Effector memory CD4-positive, alpha-beta T cell (primary cell): Measurements from ENCODE around the gene C14orf93.

ENCODE experiments used
- DNase-seq, 3 donors: peaks; one replicate each; pipeline ENCODE4 v3.0.0-alpha.2; 2020
- H3K27ac ChIP-seq: 2 replicates; pipeline ENCODE4 v1.7.0; 2013; ENCODE audit warnings: mild to moderate bottlenecking, low read length, moderate library complexity; ENCODE audit not compliant: insufficient read depth, poor library complexity, severe bottlenecking
- H3K27me3 ChIP-seq: replicated peaks from 2 replicates; pipeline ENCODE4 v1.7.0; 2013; ENCODE audit warnings: mild to moderate bottlenecking, low read length; ENCODE audit not compliant: insufficient read depth, control insufficient read depth, poor library complexity, severe bottlenecking
- H3K36me3 ChIP-seq: 2 replicates; pipeline ENCODE4 v1.7.0; 2013; ENCODE audit warnings: mild to moderate bottlenecking, low read length, moderate library complexity; ENCODE audit not compliant: control insufficient read depth, insufficient read depth
- H3K4me1 ChIP-seq: 2 replicates; pipeline ENCODE4 v1.7.0; 2013; ENCODE audit warnings: low read length, mild to moderate bottlenecking; ENCODE audit not compliant: control insufficient read depth, insufficient read depth, poor library complexity, severe bottlenecking
- H3K4me3 ChIP-seq: 2 replicates; pipeline ENCODE4 v1.7.0; 2013; ENCODE audit warnings: low read length, low read depth, mild to moderate bottlenecking; ENCODE audit not compliant: insufficient read depth, poor library complexity, severe bottlenecking
- H3K9me3 ChIP-seq: 2 replicates; pipeline ENCODE4 v1.7.0; 2013; ENCODE audit warnings: mild to moderate bottlenecking, low read length, moderate library complexity; ENCODE audit not compliant: control insufficient read depth

C14orf93 gene

DNA sequence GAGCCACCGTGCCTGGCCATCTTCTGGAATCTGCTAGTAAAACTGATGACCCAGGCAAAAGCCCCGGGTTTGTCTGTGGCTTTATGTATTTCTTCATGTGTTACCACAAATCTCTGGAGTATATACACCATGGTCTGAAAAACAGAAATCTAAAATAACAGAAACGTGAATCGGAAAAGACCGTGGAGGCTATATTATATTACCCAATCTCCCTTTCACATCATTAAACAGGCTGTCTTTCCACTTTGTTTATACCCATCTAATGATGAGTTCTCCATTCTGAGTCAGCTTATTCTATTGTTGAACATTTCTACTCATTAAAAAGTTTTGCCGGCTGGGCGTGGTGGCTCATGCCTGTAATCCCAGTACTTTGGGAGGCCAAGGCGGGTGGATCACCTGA is 18.1 kb downstream of the C14orf93 start:
- DNase-seq: no peak
- no peaks in the 10 kb centered on the region for H3K4me1 ChIP-seq
- no peak overlapping the region for H3K27ac ChIP-seq
- H3K9me3 ChIP-seq: no peaks in the 10 kb centered on the region
- no peaks in the 10 kb centered on the region for H3K36me3 ChIP-seq
- no peak overlapping the region for H3K4me3 ChIP-seq
- no peaks in the 10 kb centered on the region for H3K27me3 ChIP-seq

DNA sequence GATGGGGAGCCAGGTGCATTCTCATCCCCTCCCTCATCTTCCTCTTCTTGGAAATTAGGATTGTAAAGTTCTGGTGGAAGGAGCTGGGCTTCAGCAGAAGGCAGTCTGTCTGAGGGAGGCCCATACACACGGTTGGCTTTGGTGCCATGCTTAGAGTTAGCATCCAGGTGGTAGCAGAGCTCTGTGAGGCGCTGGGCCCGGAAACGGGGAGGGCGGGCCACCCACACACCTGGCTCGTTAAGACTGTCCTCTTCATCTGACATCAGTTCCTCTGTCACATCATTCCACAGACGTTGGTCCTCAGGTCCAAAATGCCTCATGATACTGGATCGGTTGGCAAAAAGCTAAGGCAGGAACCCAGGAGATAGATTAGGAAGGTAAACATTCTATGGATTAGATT is 22.7 kb downstream of the C14orf93 start:
- no peaks in the 10 kb centered on the region for H3K36me3 ChIP-seq
- DNase-seq: no peak
- no peak overlapping the region for H3K27ac ChIP-seq
- H3K9me3 ChIP-seq: no peaks in the 10 kb centered on the region
- no peaks in the 10 kb centered on the region for H3K27me3 ChIP-seq
- H3K4me1 ChIP-seq: peaks cover 5% of the 10 kb centered on the region
- H3K4me3 ChIP-seq: no peak overlapping the region

DNA sequence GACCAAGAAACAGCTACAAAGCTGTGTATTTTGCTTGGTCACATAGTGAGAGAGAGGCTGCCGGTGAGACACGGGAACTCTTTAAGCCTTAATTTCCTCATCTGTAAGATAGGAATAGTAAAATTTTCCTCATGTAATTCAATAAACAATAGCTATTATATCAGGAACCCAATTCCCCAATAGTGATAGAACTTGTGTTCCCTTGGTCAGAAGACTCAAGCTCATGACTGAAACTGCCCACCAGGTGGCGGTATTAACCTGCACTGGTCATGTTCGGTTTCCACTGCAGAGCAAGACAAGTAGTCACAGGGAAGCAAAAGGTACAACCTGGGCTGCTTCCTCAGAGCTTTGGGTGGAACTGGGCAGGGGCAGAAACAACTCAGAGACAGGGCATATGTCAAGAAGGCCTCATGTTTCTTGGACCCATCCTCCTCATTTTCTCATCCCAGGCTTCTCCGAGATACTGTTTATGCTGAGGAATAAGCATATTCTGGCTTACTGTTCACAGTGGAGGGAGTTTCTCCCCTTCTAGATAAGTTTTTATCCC is 23.4 kb downstream of the C14orf93 start:
- no peak overlapping the region for H3K27ac ChIP-seq
- H3K36me3 ChIP-seq: no peaks in the 10 kb centered on the region
- peak; percentile 70 to 79 (median 71) for DNase-seq
- H3K9me3 ChIP-seq: no peaks in the 10 kb centered on the region
- no peaks in the 10 kb centered on the region for H3K27me3 ChIP-seq
- peaks cover 12% of the 10 kb centered on the region for H3K4me1 ChIP-seq
- H3K4me3 ChIP-seq: no peak overlapping the region

DNA sequence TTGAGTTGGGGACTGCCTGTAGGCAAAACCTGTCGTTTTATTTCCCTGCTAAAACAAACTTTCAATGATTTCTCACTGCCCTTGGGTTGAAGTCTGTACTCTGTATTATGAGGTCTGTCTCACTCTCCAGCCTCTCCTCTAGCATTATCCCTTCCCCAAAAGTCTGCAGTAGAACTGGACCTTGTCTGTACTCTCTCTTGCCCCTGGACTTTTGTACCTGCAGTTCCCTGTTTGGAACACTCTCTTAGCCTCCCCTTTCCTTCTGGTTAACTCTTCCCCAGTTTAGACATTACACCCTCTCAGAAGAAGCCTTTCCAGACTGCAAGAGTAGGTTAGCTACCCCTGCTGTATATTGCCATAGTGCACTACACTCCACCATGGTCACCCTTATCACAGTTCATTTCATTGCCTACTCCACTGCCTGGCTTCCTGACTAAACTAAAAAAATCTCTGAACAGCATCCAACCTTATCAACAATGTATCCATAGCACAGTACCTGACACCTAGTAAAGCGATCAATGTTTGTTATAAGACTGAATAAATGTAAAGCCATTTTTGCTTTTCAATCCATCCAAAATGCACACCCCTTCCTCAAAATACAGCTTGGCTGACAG is 23.9 kb downstream of the C14orf93 start:
- no peak for DNase-seq
- H3K9me3 ChIP-seq: no peaks in the 10 kb centered on the region
- H3K4me3 ChIP-seq: no peak overlapping the region
- H3K27me3 ChIP-seq: no peaks in the 10 kb centered on the region
- no peaks in the 10 kb centered on the region for H3K36me3 ChIP-seq
- peaks cover 18% of the 10 kb centered on the region for H3K4me1 ChIP-seq
- H3K27ac ChIP-seq: no peak overlapping the region

DNA sequence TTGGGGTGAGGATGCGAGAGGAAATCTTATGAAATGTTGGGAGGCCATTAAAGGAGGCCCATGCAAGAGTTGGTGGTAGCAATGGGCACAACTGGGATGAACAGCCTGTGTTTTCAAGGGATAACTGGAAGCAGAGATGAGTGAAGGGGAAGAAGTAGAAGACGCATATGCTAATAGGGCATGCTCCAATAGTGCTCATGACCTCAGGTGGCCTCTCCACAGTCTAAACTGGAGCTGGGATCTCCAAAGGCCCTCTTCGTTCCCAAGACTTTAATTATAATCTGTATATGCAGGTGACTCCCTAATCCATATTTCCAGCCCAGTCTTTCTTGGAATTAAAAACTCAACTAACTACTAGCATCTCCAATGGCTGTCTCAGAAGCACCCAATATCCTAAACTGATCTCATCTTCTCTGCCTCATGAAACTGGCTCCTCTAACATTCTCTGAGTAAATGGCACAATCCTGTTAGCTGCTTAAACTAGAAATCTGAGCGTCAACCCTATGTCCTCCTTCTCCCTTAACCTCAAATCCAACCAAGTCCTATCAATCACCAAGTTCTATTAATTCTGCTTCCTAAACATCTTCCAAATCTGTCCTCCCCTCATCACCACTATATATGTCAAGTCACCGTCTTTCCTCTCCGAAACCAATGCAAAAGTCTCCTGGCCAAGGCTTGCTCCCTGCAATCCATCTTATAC is 24.8 kb downstream of the C14orf93 start:
- no peaks in the 10 kb centered on the region for H3K9me3 ChIP-seq

DNA sequence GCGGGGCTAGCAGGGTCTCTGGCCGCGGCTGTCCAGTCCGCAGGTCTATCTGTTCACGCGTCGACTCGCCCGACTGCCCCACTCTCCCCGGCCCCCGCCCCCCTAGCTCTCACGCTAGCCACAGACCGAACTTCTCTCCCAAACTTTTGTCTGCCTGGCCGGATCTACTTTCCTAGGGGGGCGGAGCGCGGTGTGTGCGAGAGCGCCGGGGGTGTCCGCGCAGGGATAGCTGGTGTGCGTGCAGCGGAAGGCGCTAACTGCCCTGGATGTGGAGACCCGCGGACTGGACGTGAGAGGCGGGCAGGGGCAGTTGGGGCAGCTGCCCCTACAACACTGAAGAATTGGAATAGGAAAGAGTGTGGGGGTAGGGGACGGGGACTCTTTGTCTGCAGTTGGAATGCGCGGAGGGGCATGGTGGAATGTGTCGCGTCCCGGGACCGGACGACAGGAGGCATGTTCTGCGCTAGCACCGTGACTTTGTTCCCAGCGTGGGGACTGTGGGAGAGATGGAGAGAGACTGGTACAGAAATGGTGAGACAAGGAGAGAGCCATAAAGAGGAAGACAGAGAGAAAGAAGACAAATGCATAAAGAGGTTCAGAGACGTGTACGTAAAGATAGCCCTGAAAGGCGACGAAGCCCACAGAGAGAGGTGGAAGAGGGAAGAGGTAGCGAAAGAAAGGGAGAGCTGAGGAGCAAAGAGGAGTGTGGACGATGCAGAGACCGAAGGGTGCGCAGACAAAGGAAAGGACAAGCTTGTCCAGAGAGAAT is 27.3 kb downstream of the C14orf93 start, which contains the start of gene AJUBA:
AJUBA (minus strand) TSS at position 75 of the 769 bp plus-strand sequence. CDS start 285 bp downstream, outside the sequence.
- Histone ChIP-seq H3K4me1 (peaks cover 22% of the 10 kb centered on the region), H3K27me3 (no peaks in the 10 kb centered on the region), H3K36me3 (no peaks in the 10 kb centered on the region), H3K9me3 (no peaks in the 10 kb centered on the region), H3K27ac (no peak within 1 kb of the TSS), H3K4me3 (peak within 1 kb of the TSS; percentile 72)
- peak; percentile 25 to 53 (median 48) for DNase-seq

More for the DNA sequence above, 24.8 kb downstream of the C14orf93 start:
- no peak for DNase-seq
- H3K4me1 ChIP-seq: peaks cover 22% of the 10 kb centered on the region
- no peaks in the 10 kb centered on the region for H3K36me3 ChIP-seq
- H3K27me3 ChIP-seq: no peaks in the 10 kb centered on the region
- no peak overlapping the region for H3K4me3 ChIP-seq
- no peak overlapping the region for H3K27ac ChIP-seq

DNA sequence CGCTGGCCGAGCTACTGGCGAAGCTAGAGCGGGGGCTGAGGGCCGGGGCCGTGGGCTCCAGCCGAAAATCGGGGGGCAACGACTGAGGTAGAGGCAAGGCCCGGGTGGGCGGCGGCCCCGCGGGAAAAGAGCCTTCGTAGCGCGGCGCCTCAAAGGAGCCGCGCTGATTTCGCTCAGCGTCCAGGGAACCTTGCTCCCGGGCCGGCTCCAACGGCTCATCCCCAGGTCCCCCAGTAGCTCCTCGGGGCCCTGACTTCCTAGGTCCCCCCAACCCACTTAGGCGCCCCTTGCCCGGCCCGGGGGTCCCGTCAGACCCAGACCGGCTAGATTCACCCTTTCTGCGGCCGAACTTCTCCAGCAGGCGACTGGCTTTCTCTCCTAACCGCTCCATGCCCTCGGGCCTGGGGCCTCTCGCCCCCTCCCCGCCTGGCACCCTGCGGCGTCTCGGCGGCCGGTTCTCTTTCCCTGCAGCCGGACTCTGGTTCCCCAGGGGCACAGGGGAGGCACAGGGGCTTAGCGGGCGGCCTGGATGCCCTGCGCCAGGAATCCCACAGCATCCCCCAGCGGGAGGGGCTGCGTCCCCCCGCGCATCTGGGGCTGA is 28.0 kb downstream of the C14orf93 start:
- DNase-seq: no peak
- peaks cover 22% of the 10 kb centered on the region for H3K4me1 ChIP-seq
- no peak overlapping the region for H3K27ac ChIP-seq
- H3K9me3 ChIP-seq: no peaks in the 10 kb centered on the region
- peak overlapping the region; percentile 72 for H3K4me3 ChIP-seq
- H3K27me3 ChIP-seq: no peaks in the 10 kb centered on the region
- no peaks in the 10 kb centered on the region for H3K36me3 ChIP-seq

DNA sequence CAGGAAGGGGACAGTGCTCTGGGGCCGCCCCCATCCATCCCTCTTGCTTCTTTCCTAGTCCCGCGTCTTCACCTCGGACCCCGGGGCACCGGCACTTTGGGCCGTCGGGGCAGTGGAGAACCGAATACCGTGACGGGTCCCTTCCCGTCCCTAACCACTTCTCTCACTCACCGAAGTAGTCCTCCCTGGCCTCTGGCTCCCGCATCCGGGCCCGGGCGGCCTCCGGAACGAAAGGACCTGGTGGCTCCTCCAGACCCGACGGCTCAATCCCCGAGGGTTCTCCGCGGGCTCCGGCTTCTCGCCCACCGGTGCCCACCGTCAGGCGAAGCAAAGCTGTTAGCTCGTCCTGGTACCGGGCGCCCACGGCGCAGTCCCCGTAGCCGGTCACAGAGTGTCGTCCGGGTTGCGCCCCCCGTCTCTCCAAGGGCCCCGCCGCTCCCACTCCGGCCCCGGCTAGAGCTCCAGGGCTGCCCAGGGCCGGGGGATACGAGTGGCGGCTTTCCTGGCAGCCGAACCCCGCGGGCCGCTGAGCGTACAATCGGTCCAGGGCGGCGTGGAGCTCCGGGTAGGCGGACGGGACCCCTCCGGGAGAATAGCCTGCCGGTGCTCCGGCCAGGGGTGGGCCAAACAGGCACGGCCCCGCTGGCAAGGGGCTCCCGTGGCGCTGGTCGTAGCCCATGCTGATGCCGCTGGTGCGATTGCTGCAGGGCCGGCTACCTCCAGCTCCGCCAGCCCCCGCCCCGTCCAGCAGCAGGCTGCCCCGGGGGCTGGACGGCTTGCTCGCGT is 28.7 kb downstream of the C14orf93 start:
- Histone ChIP-seq H3K27me3 (no peaks in the 10 kb centered on the region), H3K36me3 (no peaks in the 10 kb centered on the region), H3K4me3 (peak overlapping the region; percentile 72), H3K4me1 (peaks cover 22% of the 10 kb centered on the region), H3K9me3 (no peaks in the 10 kb centered on the region), H3K27ac (no peak overlapping the region)
- DNase-seq: no peak

DNA sequence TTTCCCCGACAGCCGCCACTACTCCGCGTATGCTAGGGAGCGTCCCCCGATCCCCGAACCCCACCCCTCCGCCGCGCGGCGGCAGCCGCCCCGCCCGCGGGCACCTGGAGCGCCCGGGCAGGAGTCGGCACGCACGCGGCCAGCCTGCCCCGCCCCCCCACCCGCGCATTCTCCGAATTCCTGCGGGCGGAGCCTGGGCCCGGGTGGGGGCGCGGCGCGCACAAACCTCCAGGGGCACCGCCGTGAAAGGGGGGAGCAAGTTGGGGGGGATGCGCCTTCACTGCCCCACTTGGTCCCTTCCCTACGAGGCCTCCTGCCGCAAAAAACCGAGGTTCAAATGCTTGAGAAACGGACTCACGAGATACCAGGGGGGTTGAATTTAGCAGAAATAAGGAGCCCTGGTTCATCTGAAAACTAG is 29.3 kb downstream of the C14orf93 start:
- Histone ChIP-seq H3K9me3 (no peaks in the 10 kb centered on the region), H3K4me3 (peak overlapping the region; percentile 72), H3K4me1 (peaks cover 22% of the 10 kb centered on the region), H3K36me3 (no peaks in the 10 kb centered on the region), H3K27me3 (no peaks in the 10 kb centered on the region), H3K27ac (no peak overlapping the region)
- peak in 1 of 3 donors; percentile 19 for DNase-seq
